GM20000 (cell line): ENCODE results near the gene ZSCAN31.
A peak's percentile ranks its signal among the peaks of the same experiment; 100 is the strongest.

Source experiments
- DNase-seq: peaks from one replicate; pipeline ENCODE4 v3.0.0; 2012; ENCODE audit warnings: low spot score
- TF ChIP-seq, protein P1 (sequence below): IDR thresholded peaks from 2 replicates; pipeline ENCODE4 v1.5.1; 2012; ENCODE audit warnings: mild to moderate bottlenecking, control low read depth; ENCODE audit errors: extremely low read depth, missing control alignments

ZSCAN31 gene

DNA sequence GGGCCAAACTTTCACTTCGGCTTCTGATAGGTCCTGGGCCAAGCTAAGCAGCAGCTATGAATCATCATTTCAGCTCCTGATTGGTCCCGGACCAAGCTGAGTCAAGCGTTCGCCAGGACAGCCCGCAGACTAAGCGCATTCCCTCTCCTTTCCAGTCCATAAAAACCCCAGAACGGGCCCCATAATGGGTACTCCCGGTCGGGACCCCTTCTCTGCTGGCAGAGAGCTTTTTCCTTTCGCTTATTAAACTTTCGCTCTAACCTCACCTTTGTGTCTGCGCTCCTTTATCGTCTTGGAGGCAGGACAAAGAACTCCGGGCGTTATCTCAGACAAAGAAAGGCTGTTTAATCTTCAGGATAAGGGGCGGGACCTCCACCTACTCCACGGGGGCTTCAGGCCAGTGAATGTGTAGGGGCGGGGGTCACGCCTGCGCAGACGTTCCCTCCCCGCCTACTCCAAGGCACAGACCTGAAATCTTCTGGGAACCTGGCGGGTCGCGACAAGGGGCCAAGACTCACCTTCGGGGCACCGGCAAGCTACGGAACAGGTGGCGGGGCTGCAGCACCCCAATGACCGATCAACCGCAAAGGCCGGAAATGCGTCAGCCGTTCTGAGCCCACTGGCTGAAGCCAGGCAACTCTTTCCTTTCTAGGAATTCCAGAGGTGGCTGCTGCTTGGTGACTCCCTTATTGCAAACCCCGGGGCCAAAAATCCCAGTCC, at the start of gene ZSCAN31:
ZSCAN31 (minus strand) TSS at position 585 of the 720 bp plus-strand sequence. CDS start 6,465 bp downstream, outside the sequence.
- DNase-seq: peak; percentile 79
- TF ChIP-seq, protein P1, sequence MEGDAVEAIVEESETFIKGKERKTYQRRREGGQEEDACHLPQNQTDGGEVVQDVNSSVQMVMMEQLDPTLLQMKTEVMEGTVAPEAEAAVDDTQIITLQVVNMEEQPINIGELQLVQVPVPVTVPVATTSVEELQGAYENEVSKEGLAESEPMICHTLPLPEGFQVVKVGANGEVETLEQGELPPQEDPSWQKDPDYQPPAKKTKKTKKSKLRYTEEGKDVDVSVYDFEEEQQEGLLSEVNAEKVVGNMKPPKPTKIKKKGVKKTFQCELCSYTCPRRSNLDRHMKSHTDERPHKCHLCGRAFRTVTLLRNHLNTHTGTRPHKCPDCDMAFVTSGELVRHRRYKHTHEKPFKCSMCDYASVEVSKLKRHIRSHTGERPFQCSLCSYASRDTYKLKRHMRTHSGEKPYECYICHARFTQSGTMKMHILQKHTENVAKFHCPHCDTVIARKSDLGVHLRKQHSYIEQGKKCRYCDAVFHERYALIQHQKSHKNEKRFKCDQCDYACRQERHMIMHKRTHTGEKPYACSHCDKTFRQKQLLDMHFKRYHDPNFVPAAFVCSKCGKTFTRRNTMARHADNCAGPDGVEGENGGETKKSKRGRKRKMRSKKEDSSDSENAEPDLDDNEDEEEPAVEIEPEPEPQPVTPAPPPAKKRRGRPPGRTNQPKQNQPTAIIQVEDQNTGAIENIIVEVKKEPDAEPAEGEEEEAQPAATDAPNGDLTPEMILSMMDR: no peak

DNA sequence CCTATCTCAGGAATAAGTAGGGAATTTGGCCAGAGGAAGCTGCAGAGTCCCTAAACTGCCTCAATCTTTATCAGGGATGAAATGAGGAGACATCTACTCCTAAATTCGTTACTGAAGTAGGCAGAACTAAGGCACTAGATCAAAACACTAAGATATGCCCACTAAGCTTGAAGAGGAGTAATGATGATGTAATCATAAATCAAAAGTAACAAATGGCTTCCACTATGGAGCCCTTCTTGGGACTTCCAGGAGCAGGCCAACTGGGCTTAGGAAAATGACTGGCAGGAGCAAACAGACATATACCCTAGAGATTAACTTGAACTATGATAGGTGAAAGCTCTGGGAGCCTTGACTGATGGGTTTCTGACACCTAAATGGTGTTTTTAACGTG, 48.2 kb upstream of the ZSCAN31 start:
- no peak for DNase-seq
- TF ChIP-seq, protein P1: no peak

DNA sequence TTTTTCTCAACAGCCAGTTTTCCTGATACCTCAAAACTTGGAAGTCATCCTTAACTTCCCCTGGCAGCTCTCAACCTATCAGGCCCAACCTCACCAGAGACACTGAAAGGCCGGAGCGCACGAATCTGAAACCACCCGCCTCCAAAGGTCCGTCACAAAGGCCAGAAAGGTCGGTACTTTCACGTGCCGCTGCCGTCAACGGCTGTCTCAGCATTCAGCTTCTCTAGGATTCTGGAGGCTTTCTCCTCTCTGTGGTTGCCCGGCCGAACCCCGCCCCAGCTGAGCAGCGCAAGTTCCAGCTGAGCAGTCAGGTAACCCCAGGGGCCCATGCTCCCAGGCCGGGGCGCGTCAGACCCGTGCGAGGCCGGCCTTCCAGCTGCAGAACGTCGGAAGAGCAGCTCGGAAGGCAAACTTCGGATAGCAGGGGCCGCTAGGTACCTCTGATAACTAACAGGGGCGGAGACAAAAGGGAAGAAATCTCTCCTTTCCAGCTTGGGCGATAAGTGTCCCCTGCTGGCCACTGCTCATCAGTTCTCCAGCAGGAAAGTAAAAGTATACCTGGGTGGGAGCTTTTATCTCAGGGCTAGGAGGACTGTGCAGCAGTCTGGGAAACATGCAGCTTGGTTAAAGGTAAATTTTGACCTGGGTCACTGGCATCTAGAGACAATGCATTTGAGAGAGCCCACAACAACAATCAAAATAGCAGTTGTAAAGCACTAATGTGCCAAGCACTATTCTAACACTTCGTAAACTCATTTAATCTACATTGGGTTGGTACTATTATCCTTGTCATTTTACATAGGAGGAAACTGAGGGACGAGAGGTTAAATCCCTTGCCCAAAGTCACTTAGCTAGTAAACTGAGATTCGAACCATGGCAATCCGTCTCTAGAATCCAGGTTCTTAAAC, 47.5 kb upstream of the ZSCAN31 start:
- TF ChIP-seq, protein P1: peak; percentile 5
- DNase-seq: peak; percentile 75

DNA sequence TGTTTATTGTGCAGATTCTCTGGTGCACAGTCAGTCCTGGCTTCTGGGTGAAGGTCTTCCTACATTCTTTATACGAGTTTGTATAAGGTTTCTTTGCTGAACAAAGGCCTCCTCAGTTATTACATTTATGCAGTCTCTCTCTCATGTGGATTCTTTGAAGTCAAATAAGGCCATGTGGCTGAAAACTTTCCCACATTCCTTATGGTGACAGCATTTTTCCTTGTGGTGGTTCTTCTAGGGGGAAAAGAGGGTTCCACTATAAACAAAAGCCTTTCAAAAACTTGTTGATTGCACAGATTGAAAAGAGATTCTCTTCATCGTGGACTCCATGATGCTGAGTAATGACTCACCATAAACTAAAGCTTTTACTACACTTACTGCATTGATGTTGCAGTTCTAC, 44.4 kb upstream of the ZSCAN31 start:
- TF ChIP-seq, protein P1: no peak
- DNase-seq: no peak

DNA sequence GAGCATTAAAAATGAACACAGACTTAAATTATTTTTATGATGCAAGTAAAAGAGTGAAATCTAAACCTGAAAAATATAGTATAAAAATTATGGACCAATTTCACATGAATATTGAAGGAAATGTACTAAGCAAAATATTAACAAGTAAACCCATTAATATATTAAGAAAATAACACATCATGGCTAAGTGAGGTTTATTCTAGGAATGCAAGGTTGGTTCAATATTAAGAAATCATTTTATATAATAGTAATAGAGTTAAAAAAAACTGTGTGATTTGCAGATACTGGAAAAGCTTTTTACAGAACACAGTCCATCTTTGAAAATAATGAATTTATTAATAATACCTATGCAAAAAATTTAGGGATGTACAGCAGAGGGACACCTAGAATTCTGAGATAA, 42.7 kb upstream of the ZSCAN31 start:
- TF ChIP-seq, protein P1: no peak
- DNase-seq: no peak

DNA sequence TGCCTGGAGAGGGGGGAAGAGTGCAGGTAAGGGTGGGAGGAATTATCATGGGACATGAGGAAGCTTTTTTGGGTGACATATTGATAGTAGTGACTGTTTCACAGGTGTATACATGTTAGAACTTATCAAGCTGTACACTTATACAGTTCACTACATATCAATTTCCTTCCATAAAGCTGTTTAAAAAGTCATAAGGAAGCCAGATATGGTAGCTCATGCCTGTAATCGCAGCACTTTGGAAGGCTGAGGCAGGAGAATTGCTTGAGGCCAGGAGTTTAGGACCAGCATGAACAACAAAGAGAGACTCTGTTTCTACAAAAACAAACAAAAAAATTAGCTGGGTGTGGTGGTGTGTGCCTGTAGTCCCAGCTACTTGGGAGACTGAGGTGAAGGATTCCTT, 41.9 kb upstream of the ZSCAN31 start:
- DNase-seq: no peak
- TF ChIP-seq, protein P1: no peak

DNA sequence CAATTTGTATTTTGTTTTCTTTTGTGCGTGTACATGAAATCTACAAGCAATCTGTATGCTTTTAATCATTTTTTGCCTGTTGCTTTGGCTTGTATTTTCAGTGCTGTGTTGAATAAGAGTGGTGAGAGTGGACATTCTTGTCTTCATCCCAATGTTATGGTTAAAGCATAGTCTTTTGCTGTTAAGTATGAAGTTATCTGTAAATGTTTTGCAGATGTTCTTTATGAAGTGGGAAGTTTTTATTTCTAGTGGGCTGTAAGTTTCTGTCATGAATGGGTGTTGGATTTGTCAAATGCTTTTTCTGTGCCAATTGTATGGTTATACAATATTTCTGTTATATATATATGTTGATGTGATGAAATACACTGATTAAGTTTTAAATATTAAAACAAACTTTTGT, 38.0 kb upstream of the ZSCAN31 start:
- DNase-seq: no peak
- TF ChIP-seq, protein P1: no peak
